H9 (cell line): ENCODE results near the gene PGGHG. TPM values are rescaled to one million over a fixed set of nuclear protein-coding genes. Genes with fewer than 3 reads are reported as not detected.
"Not testable (repeated sequence)": the region's sequence is repeated elsewhere in the genome, so short reads cannot be mapped to it uniquely, and the experiment has no call there.

ENCODE experiments used
- DNase-seq: peaks from one replicate; pipeline ENCODE4 v3.0.0-alpha.2; 2017
- H2AFZ ChIP-seq: one replicate; pipeline ENCODE4 v1.6.1; 2013; ENCODE audit warnings: mild to moderate bottlenecking, low read length, control low read depth, moderate library complexity
- H2AK5ac ChIP-seq: 2 replicates; pipeline ENCODE4 v1.6.1; 2013; ENCODE audit warnings: low read length, control low read depth, mixed read lengths; ENCODE audit not compliant: insufficient read length
- H2BK120ac ChIP-seq: one replicate; pipeline ENCODE4 v1.6.1; 2013; ENCODE audit warnings: low read depth, mild to moderate bottlenecking, low read length, control low read depth, inconsistent platforms; ENCODE audit not compliant: poor library complexity, severe bottlenecking
- H2BK12ac ChIP-seq: 2 replicates; pipeline ENCODE4 v1.6.1; 2013; ENCODE audit warnings: low read length, control low read depth, mixed read lengths, low read depth; ENCODE audit not compliant: insufficient read length
- H2BK15ac ChIP-seq: 2 replicates; pipeline ENCODE4 v1.6.1; 2013; ENCODE audit warnings: low read depth, low read length, control low read depth
- H2BK20ac ChIP-seq: one replicate; pipeline ENCODE4 v1.6.1; 2013; ENCODE audit warnings: low read depth, mild to moderate bottlenecking, low read length, control low read depth, inconsistent platforms; ENCODE audit not compliant: poor library complexity, severe bottlenecking
- H2BK5ac ChIP-seq: 2 replicates; pipeline ENCODE4 v1.6.1; 2013; ENCODE audit warnings: low read length, control low read depth, mixed read lengths; ENCODE audit not compliant: insufficient read length
- H3K14ac ChIP-seq: 2 replicates; pipeline ENCODE4 v1.6.1; 2013; ENCODE audit warnings: low read length, control low read depth; ENCODE audit not compliant: insufficient read depth
- H3K18ac ChIP-seq: 2 replicates; pipeline ENCODE4 v1.6.1; 2013; ENCODE audit warnings: low read depth, mild to moderate bottlenecking, mixed read lengths, low read length, control low read depth; ENCODE audit not compliant: insufficient read length
- H3K23ac ChIP-seq: 2 replicates; pipeline ENCODE4 v1.6.1; 2013; ENCODE audit warnings: low read length, control low read depth, mixed read lengths, low read depth; ENCODE audit not compliant: insufficient read length
- H3K23me2 ChIP-seq: 2 replicates; pipeline ENCODE4 v1.6.1; 2013; ENCODE audit warnings: low read depth, mild to moderate bottlenecking, mixed read lengths, low read length, control low read depth; ENCODE audit not compliant: insufficient read length, poor library complexity, severe bottlenecking
- H3K27ac ChIP-seq: 2 replicates; pipeline ENCODE4 v1.5.1; 2013; ENCODE audit warnings: low read length, control low read depth, mixed read lengths, low read depth; ENCODE audit not compliant: insufficient read length
- H3K27me3 ChIP-seq: 2 replicates; pipeline ENCODE4 v1.6.1; 2013; ENCODE audit warnings: low read length, control low read depth, inconsistent platforms; ENCODE audit not compliant: insufficient read depth
- H3K4ac ChIP-seq: 2 replicates; pipeline ENCODE4 v1.6.1; 2013; ENCODE audit warnings: low read depth, mild to moderate bottlenecking, control low read depth, inconsistent platforms, low read length, moderate library complexity
- H3K4me1 ChIP-seq: 2 replicates; pipeline ENCODE4 v1.6.1; 2013; ENCODE audit warnings: low read length, control low read depth, inconsistent platforms; ENCODE audit not compliant: insufficient read depth
- H3K4me2 ChIP-seq: 2 replicates; pipeline ENCODE4 v1.6.1; 2013; ENCODE audit warnings: low read length, control low read depth, mixed read lengths; ENCODE audit not compliant: insufficient read length, insufficient read depth
- H3K56ac ChIP-seq: 2 replicates; pipeline ENCODE4 v1.6.1; 2013; ENCODE audit warnings: low read depth, mild to moderate bottlenecking, mixed read lengths, low read length, control low read depth; ENCODE audit not compliant: insufficient read length
- H3K79me1 ChIP-seq: 2 replicates; pipeline ENCODE4 v1.6.1; 2013; ENCODE audit warnings: low read depth, mild to moderate bottlenecking, moderate library complexity, low read length, control low read depth, inconsistent platforms; ENCODE audit not compliant: insufficient read depth, poor library complexity, severe bottlenecking
- H3K79me2 ChIP-seq: 2 replicates; pipeline ENCODE4 v1.6.1; 2013; ENCODE audit warnings: low read length, control low read depth, inconsistent platforms; ENCODE audit not compliant: insufficient read depth
- H3K9ac ChIP-seq: 2 replicates; pipeline ENCODE4 v1.6.1; 2013; ENCODE audit warnings: low read length, control low read depth, mixed read lengths; ENCODE audit not compliant: insufficient read length; ENCODE audit errors: extremely low read depth
- H3K9me3 ChIP-seq: one replicate; pipeline ENCODE4 v1.6.1; 2013; ENCODE audit warnings: low read depth, low read length, inconsistent platforms; ENCODE audit not compliant: control insufficient read depth
- H3T11ph ChIP-seq: one replicate; pipeline ENCODE4 v1.6.1; 2013; ENCODE audit warnings: mild to moderate bottlenecking, low read length, control low read depth, inconsistent platforms
- H4K20me1 ChIP-seq: one replicate; pipeline ENCODE4 v1.6.1; 2013; ENCODE audit not compliant: control insufficient read depth, insufficient read length, insufficient read depth
- H4K5ac ChIP-seq: 2 replicates; pipeline ENCODE4 v1.6.1; 2013; ENCODE audit warnings: low read depth, mild to moderate bottlenecking, mixed read lengths, low read length, control low read depth; ENCODE audit not compliant: insufficient read length
- H4K8ac ChIP-seq: replicated peaks from 2 replicates; pipeline ENCODE4 v1.6.1; 2013; ENCODE audit warnings: low read length, control low read depth, mixed read lengths, low read depth; ENCODE audit not compliant: insufficient read length
- H4K91ac ChIP-seq: 2 replicates; pipeline ENCODE4 v1.6.1; 2013; ENCODE audit warnings: low read depth, mild to moderate bottlenecking, moderate library complexity, mixed read lengths, low read length, control low read depth; ENCODE audit not compliant: insufficient read length
- H3K27ac Mint-ChIP-seq, 3 experiments: 2 replicates in 2 of 3; 3 replicates in 1 of 3; pipeline ENCODE4 v1.8.0; 2020 to 2021; ENCODE audit warnings: mixed read lengths in 3 of 3, mild to moderate bottlenecking in 1 of 3, moderate library complexity in 1 of 3
- H3K27me3 Mint-ChIP-seq: 2 replicates; pipeline ENCODE4 v1.8.0; 2021; ENCODE audit warnings: low read depth, mild to moderate bottlenecking, moderate library complexity, mixed read lengths
- H3K36me3 Mint-ChIP-seq, 3 experiments: 2 replicates in 2 of 3; 3 replicates in 1 of 3; pipeline ENCODE4 v1.8.0; 2020 to 2021; ENCODE audit warnings: low read depth in 3 of 3, mixed read lengths in 3 of 3; ENCODE audit not compliant: insufficient read depth in 1 of 3
- H3K4me1 Mint-ChIP-seq, 2 experiments: 2 replicates each; pipeline ENCODE4 v1.8.0; 2020; ENCODE audit warnings: mixed read lengths in 2 of 2
- H3K4me3 Mint-ChIP-seq, 2 experiments: 2 replicates in 1 of 2; 3 replicates in 1 of 2; pipeline ENCODE4 v1.8.0; 2020 to 2021; ENCODE audit warnings: mild to moderate bottlenecking in 2 of 2, mixed read lengths in 2 of 2, moderate library complexity in 1 of 2
- H3K9me3 Mint-ChIP-seq, 2 experiments: 2 replicates in 1 of 2; 3 replicates in 1 of 2; pipeline ENCODE4 v1.8.0; 2020; ENCODE audit warnings: mild to moderate bottlenecking in 2 of 2, mixed read lengths in 2 of 2, moderate library complexity in 1 of 2
- WGBS: extraction: QIAGEN DNeasy Blood & Tissue Kit; methylation state at CpG from one replicate; pipeline ENCODE4 v1.1.7; 2013; ENCODE audit warnings: missing lambda C conversion rate, low lambda C conversion rate, mixed read lengths; ENCODE audit not compliant: insufficient read length; ENCODE audit errors: extremely low coverage; 5-methylcytosine and 5-hydroxymethylcytosine counted together
- total RNA-seq: library from RNA; stranded (reverse); gene quantifications from 2 replicates; pipeline ENCODE4 v1.2.1, GENCODE V29; 2021
- TF ChIP-seq, protein P1 (sequence below): fragments of 200-600 bp; sonication (generic); conservative IDR thresholded peaks from 3 replicates; pipeline ENCODE4 v1.8.0; 2021; ENCODE audit warnings: antibody characterized with exemption, mild to moderate bottlenecking

The PGGHG gene
- total RNA-seq, 1 experiment from 2014 or later: 58.3 TPM

DNA sequence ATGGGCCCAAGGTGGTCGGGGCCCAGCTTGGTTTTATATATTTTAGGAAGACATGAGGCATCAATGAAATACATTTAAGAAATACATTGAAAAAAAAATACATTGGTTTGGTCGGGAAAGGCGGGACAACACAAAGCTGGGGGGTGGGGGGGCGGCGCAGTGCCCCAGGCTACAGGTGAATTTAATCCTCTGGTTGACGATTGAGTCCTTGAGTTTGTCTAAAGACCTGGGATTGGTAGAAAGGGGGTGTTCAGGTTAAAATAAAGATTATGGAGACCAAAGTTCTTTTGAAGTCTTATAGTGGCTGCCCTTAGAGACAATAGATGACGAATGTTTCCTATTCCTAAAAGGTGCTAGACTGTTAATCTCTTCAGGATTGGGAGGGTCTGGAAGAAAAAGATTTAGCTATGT, 28.0 kb downstream of the PGGHG start:
- no peaks in the 10 kb centered on the region for H3K9me3 ChIP-seq
- WGBS: no CpG with 5 or more reads among the region's 7 CpGs
- peaks cover 5% of the 10 kb centered on the region; the same call in 1 of the 2 replicates for H3K4me1 ChIP-seq
- H2AFZ ChIP-seq: no peak overlapping the region
- peaks cover 41 to 65% of the 10 kb centered on the region in 2 experiments for H3K4me1 Mint-ChIP-seq
- H3K23me2 ChIP-seq: peaks cover 35% of the 10 kb centered on the region
- no peak overlapping the region for H2BK5ac ChIP-seq
- no peak overlapping the region for H2BK12ac ChIP-seq
- DNase-seq: peak; percentile 36
- H3K23ac ChIP-seq: no peak overlapping the region
- no peak overlapping the region for H3K18ac ChIP-seq
- no peak overlapping the region for H3K56ac ChIP-seq
- peaks cover 2% of the 10 kb centered on the region for H3K79me1 ChIP-seq
- H2BK120ac ChIP-seq: no peak overlapping the region
- no peak overlapping the region for H3K14ac ChIP-seq
- no peak overlapping the region for H2BK20ac ChIP-seq
- H3T11ph ChIP-seq: no peak overlapping the region
- H4K8ac ChIP-seq: no peak overlapping the region
- no peaks in the 10 kb centered on the region for H3K27me3 ChIP-seq
- H3K4me3 Mint-ChIP-seq: peak overlapping the region; percentile 78 to 92
- no peaks in the 10 kb centered on the region for H4K20me1 ChIP-seq
- TF ChIP-seq, protein P1, sequence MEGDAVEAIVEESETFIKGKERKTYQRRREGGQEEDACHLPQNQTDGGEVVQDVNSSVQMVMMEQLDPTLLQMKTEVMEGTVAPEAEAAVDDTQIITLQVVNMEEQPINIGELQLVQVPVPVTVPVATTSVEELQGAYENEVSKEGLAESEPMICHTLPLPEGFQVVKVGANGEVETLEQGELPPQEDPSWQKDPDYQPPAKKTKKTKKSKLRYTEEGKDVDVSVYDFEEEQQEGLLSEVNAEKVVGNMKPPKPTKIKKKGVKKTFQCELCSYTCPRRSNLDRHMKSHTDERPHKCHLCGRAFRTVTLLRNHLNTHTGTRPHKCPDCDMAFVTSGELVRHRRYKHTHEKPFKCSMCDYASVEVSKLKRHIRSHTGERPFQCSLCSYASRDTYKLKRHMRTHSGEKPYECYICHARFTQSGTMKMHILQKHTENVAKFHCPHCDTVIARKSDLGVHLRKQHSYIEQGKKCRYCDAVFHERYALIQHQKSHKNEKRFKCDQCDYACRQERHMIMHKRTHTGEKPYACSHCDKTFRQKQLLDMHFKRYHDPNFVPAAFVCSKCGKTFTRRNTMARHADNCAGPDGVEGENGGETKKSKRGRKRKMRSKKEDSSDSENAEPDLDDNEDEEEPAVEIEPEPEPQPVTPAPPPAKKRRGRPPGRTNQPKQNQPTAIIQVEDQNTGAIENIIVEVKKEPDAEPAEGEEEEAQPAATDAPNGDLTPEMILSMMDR: no peak
- H3K4me2 ChIP-seq: peak overlapping the region; percentile 30
- peaks cover 6% of the 10 kb centered on the region; the same call in 1 of the 2 replicates for H3K79me2 ChIP-seq
- H2BK15ac ChIP-seq: no peak overlapping the region
- H3K27ac ChIP-seq: no peak overlapping the region
- H3K9ac ChIP-seq: no peak overlapping the region
- H2AK5ac ChIP-seq: no peak overlapping the region
- H3K4ac ChIP-seq: no peak overlapping the region
- H3K9me3 Mint-ChIP-seq: no peaks in the 10 kb centered on the region; a peak in 1 of 5 replicates
- peaks cover 6 to 19% (median 6%) of the 10 kb centered on the region in 3 experiments; a peak in 6 of 7 replicates for H3K36me3 Mint-ChIP-seq
- H3K27ac Mint-ChIP-seq: peak overlapping the region in 2 of 3 experiments; percentile 79 to 80; a peak in 4 of 7 replicates
- H4K5ac ChIP-seq: no peak overlapping the region
- H4K91ac ChIP-seq: no peak overlapping the region
- no peaks in the 10 kb centered on the region for H3K27me3 Mint-ChIP-seq

DNA sequence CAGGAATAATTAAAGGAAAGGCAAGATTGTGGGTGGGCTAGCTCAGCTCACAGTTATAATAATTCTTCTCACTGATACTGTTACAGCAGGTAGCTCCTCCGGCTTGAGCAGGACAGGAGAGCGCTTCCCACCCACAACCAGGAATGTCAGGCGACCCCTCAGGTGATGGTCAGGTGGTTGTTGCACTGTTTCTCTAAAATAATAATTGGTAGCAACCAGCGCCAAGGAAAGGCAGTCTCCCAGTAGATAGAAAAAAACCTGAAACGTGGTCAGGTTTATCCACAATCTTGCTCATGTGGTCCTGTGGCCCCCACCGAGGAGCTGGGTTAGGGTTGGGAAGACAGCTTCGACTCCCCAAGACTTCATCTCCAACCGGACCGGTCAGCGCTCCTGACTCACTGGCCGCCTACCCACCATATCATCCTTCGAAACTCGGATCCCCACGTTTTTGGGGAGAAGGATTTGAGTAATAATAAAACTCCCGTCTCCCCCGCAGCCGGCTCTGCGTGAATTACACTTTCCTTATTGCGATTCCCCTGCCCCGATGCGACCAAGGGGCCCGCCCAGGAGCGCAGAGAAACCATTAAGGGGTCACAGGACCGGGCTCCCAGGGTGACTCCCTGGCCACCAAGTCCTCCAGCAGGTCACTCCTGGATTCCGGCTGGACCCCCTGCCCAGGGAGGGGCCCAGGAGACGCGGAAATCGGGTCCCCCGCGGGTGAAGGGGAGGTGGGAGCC, 28.9 kb downstream of the PGGHG start:
- peak; percentile 50 for DNase-seq
- H2BK12ac ChIP-seq: not testable (repeated sequence)
- no CpG with 5 or more reads among the region's 30 CpGs for WGBS

More for the DNA sequence above, 28.9 kb downstream of the PGGHG start:
- peak overlapping the region; percentile 20 for H3K4me2 ChIP-seq
- not testable (repeated sequence) for H3K56ac ChIP-seq, H3K9me3 Mint-ChIP-seq, H3K4me1 ChIP-seq, H2BK20ac ChIP-seq, H3K27me3 Mint-ChIP-seq, H3K27ac ChIP-seq, H2AK5ac ChIP-seq, H4K91ac ChIP-seq, H3K9ac ChIP-seq, H3K4ac ChIP-seq, H3K79me2 ChIP-seq, H4K5ac ChIP-seq, H3T11ph ChIP-seq, H2BK15ac ChIP-seq, H2BK120ac ChIP-seq, H3K9me3 ChIP-seq, H3K18ac ChIP-seq, H2BK5ac ChIP-seq, H4K20me1 ChIP-seq, H3K27me3 ChIP-seq, H3K14ac ChIP-seq, H3K23ac ChIP-seq, H2AFZ ChIP-seq, H4K8ac ChIP-seq, H3K79me1 ChIP-seq
- H3K23me2 ChIP-seq: peaks cover 34% of the 10 kb centered on the region
- peak overlapping the region; percentile 78 to 92 for H3K4me3 Mint-ChIP-seq
- peaks cover 6 to 19% (median 6%) of the 10 kb centered on the region in 3 experiments; a peak in 6 of 7 replicates for H3K36me3 Mint-ChIP-seq
- H3K27ac Mint-ChIP-seq: peak overlapping the region; percentile 80 to 95 (median 93); a peak in 6 of 7 replicates
- peaks cover 33 to 56% of the 10 kb centered on the region in 2 experiments for H3K4me1 Mint-ChIP-seq
